HG02981 (cell line): Measurements from ENCODE around the gene RAN.
A peak's percentile ranks its signal among the peaks of the same experiment; 100 is the strongest.
"Not testable (repeated sequence)": the region's sequence is repeated elsewhere in the genome, so short reads cannot be mapped to it uniquely, and the experiment has no call there.

Experiments
- ATAC-seq: cut with Tn5 transposase; IDR thresholded peaks from one replicate; pipeline ENCODE4 v1.9.1; 2021; ENCODE audit warnings: mild to moderate bottlenecking, moderate library complexity; ENCODE audit not compliant: unreplicated experiment

Gene RAN

DNA sequence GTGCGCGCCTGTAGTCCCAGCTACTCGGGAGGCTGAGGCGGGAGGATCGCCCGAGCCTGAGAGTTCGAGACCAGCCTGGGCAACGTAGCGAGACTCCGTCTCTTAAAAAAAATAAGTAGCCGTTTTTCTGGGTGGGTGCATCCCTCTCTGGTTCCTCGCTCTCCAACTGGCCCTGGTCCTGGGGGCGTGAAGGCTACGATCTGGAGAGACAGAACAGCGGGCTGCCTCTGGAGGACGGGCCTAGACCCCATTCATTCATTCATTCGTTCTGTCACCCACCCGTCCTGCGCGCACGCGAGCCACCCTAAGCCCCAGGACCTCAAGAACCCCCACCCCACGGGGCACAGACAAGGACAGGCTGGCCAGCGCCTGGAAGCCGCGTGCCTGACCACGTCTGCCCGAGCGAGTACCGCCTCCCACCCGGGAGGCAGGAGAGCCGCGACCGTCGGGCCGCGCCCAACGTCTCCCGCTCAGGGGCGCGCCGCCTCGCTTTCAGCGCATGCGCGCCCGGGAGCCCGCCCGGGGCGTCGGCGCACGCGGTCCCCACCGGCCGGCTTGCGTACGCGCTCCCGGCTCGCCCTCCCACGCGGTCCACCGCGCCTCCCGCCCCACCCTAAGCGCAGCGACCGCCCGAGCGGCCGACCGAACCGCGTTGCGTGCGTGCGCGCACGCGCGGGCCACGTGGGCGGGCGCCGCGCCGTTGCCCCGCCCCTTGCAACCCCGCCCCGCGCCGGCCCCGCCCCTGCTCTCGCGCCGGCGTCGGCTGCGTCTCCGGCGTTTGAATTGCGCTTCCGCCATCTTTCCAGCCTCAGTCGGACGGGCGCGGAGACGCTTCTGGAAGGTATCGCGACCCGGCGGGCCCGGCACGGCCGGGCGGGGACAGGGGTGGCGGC is at the start of gene RAN:
Gene RAN, plus strand, starts transcription at position 781 of the 893 bp plus-strand sequence. CDS start 528 bp downstream, outside the sequence.
- peak; percentile 71 for ATAC-seq

DNA sequence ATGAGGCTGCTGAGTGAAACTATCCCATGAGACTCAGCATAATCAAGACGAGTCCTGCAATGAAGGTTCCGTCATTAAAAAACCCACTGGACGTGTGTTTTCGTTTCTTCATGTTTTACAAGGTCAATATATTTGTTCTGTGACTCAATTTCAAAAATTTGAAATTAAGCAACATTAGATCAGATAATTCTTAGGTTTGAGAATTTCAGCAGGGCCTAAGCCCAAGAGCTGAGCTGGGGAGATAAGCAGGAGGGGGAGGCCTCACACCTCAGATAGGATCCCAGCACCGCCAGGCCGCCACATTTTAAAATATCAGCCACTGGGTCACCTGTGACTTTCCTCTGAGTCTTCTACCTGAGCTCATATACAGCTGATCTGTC is 46.1 kb upstream of the RAN start:
- no peak for ATAC-seq

DNA sequence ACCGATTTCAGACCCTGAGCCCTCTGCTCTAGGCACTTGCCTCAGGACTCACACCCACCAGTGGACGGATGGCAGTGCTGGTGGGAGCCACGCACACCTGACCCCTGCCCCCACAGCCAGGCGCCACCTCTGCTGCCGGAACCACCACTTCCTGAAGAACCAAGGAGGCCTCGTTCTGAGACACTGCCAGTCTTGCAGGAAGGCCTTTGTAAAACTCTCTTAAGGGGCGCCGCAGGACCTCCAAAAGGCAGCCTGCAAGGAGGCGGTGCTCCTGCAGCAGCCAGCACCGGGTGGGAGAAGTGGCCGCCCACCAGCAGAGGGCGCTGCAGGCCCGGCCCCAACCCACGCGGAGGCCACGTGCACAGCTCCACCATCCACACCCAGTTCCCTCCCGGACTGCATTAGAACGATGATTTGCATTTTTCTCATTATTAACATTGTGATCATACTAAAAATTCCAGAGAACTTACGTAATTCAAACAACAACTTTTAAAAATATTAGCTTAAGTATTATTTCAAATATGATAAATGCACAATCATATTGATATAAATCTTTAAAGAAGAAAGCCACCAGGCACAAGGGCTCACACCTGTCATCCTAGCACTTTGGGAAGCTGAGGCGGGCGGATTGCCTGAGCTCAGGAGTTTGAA is 45.6 kb upstream of the RAN start:
- ATAC-seq, result peak; percentile 56

DNA sequence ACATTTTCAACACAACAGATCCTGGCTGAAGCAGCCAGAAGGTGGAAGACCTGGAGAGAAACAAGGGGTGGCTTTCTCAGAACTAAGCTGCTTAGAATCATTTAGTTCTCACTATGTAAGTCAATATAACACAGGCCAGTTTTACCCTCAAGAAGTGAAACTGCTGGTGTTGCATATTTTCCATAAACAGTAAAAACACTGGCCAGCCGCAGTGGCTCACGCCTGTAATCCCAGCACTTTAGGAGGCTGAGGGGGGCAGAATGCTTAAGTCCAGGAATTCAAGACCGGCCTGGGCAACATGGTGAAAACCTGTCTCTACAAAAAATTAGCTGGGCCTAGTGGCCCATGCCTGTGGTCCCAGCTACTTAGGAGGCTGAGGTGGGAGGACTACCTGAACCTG is 44.4 kb upstream of the RAN start:
- no peak for ATAC-seq

DNA sequence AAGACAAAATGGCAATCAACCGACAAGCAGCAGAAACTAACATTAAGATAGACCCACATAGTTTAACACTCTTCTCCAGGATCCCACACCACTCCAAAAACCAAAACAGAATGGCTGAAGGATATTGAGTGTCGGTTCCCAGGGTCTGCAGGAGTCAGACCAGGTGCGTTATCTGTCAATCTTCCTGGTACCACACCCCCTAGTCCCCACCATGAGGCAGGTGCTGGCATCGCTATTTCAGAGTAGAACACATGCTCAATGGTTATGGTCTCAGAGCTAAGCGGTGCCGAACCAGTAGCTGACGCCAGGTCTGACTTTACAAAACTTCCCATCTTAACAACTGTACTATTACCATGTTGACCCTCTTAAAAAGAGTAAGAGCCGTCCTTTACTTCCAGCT is 43.0 kb upstream of the RAN start:
- no peak for ATAC-seq

DNA sequence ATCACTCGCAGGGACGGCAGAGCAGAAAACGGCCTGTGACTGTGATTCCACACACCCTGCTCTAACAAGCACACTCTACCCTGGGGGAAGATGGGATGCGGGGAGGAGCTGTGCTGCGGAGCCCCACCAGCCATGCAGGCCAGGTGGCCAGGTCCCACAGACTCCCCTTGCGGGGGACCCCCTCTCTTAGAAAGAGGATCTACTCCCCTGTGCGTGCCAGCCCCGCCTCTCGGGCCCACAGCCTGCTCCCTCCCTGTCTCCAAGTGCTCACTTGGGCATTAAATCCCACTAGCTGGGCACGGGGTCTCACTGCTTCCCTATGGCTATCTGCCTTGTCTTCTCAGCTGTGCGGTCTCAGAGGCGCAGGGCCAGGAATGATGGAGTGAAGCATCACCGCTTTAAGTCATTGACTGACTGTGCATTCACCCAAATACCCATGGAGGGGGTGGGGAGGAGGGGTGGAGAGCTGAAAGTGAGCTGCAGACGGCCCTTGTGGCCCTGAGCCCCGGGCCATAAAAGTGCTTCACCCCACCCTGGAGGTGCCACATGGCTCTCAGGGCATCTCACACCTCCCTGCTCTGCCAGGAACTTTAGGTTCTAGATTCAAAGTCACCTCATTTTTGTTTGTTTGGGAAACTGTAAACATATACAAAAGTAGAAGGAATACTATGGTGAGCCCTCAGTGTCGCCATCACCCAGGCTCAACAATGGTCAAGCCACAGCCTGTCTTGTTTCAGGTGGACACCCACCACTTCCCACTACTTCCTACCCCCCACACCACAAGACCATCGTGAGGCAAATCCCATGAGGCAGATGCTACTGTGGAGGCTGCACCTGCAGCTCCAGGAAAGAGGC is 42.2 kb upstream of the RAN start:
- ATAC-seq, result no peak

DNA sequence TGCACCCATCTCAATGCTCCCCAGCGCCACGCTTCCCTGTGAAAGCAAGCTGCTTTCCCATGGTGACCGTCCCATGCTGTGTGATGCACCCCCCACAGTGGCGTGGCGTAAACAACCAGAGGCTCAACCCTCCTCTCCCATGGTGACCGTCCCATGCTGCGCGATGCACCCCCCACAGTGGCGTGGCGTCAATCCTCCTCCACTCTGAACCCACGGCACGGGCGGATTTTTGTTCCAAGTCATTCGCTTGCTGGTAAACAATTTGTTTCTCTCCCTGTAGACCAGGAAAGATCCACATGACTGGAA is 41.7 kb upstream of the RAN start:
- ATAC-seq, result no peak

DNA sequence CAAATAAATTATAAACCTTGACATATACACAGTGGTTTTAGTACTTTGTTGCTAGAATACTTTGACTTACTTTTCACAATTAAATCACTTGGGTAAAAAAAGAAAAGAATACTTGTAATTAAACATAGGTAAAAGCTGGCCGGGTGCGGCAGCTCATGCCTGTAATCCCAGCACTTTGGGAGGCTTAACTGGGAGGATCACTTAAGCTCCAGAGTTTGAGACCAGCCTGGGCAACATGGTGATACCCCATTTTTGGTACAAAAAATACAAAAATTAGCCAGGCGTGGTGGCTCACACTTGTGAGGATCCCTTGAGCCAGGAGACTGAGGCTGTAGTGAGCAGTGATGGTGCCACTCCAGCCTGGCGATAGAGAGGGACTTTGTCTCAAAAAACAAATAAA is 40.6 kb upstream of the RAN start:
- ATAC-seq, result no peak

DNA sequence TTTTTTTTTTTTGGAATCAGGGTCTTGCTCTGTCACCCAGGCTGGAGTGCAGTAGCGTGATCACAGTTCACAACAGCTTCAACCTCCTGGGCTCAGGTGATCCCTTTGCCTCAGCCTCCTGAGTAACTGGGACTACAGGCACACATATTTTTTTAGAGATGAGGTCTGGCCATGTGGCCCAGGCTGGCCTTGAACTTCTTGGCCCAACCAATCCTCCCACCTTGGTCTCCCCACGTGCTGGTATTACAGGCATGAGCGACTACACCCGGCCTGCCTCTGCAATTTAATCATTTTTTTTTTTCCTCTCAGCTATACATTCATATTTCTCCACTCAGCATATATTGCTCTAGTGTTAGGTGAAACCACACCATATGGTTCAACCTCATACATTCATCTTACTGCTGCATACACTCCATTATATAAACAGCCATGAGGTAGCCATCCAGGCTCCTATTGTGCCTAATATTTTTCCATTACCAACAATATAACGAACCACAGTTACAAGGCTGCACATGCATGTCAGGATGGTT is 39.9 kb upstream of the RAN start:
- no peak for ATAC-seq

DNA sequence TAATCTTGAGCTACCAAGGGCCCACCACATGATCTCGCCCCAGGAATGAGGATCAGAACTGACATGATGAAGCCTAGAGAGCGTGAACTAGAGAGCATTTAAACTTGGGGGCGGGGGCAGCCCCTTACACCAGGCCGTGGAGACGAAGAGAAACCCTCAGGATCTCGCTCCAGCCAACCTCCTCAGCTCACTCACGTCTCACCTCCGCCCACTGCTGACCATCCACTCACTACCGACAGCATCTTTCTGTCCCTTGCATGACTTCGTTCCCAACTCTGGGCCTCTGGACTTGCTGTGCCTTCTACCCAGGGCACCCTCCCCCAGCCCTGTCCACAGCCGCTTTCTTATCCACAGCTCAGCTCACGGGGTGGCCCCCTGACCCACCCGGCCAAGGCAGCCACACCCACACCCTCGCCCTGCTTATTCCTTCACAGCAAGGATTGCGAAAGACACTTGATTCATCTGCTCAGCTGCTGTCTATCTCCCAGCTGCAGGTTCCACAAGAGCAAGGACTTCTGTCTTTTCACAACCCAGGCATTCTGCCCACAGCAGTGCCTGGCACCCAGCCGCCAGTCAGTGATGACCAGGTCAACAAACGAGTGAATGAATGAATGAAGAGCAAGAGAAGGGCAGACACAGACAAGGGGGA is 39.2 kb upstream of the RAN start:
- no peak for ATAC-seq

DNA sequence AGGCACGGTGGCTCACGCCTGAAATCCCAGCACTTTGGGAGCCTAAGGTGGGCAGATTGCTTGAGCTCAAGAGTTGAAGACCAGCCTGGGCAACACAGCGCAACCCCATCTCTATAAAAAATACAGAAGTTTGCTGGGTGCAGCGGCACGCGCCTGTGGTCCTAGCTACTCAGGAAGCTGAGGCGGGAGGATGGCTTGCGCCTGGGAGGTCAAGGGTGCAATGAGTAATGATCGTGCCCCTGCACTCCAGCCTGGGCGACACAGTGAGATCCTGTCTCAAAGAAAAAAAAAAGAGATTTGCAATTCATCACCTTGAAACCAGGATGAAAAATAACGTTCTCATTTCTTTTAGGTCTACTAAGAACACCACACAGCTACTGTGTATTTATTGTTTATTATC is 36.9 kb upstream of the RAN start:
- no peak for ATAC-seq

DNA sequence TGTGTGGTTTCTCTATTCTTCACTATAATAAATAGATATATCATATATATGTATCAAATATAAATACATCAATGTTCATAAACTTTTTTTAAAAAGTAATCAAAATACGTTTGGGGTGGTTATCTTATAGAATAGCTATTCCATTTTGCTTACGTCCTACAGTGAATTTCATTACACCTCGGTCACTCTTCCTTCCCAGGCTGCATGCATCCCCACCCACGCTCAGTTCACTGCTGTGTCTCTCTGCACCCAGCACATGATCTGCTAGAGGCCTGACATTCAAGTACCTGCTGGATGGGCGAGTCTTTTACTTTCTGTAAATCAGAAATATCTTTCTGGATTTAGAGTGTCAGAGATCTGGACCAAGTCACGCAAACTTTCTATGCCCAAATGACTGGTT is 36.4 kb upstream of the RAN start:
- ATAC-seq, result no peak

DNA sequence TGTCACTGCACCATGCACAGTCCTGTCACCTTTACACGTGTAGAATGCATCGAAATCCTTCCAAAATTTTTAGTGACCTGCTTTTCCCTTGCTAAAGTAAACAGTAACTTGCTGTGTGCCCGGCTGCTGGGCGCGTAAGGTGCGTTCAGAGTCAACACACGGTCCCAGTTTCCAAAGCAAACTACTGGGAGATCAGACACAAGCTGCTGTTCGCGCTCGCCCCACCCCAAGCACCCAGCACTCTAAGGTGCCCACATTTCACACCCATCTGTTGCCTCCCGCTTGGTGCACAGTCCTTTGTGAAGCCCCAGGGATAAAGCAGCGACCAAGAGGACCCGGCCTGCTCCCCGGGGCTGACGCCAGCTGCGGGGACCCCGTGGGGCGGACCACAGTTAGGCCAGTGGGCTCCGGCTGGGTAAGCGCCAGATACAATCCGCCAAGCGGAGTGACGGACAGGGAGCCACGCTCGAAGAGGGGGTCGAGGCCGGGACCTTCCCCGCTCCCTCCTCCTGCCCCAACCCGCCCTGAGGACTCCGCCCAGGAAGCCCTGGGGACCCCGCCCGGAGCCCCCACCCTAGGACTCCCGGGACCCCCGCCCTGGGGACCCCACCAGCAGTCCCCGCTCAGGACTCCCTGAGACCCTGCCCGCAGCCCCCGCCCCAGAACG is 33.4 kb upstream of the RAN start:
- ATAC-seq, result peak; percentile 22

DNA sequence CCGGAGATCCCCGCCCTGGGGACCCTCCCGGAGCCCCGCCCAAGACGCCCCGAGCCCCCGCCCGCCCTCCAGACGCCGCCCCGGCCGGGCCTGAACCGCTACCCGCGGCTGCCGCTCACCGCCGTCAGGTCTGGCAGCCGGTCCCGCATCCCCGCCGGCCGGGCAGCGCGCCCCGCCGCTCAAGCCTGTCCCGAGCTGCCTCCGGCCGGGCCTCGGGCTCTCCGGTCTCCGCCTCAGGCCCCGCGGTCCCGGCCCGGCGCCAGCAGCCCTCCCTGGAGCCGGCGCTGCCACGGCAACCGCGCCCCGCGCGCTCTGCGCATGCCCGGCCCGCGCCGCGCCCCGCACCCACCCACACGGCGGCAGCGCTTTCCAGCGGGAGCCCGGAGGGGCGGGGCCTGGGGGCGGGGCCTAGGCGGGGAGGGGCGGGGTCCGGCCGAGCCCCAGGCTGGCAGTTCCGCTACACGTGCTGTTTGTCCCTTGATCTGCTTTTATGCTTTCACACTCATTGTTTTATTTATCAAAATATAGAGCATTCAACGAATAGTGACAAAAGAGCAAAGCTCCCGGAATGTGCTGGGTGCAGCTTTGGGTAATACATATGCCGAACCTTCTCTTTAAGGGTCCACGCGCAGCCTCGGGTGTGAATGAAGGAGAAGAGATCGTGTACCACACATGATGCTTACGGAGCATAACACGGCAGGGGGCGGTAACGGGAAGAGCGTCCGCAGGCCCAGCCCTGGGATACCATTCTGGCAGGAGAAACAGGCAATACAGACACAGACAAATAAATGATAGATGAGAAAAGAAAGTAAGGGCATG is 32.7 kb upstream of the RAN start, which contains the start of gene STX2:
Gene STX2, minus strand, starts transcription at position 300 of the 819 bp plus-strand sequence. Its CDS starts 151 bp downstream, at position 149.
- ATAC-seq, result peak; percentile 85

DNA sequence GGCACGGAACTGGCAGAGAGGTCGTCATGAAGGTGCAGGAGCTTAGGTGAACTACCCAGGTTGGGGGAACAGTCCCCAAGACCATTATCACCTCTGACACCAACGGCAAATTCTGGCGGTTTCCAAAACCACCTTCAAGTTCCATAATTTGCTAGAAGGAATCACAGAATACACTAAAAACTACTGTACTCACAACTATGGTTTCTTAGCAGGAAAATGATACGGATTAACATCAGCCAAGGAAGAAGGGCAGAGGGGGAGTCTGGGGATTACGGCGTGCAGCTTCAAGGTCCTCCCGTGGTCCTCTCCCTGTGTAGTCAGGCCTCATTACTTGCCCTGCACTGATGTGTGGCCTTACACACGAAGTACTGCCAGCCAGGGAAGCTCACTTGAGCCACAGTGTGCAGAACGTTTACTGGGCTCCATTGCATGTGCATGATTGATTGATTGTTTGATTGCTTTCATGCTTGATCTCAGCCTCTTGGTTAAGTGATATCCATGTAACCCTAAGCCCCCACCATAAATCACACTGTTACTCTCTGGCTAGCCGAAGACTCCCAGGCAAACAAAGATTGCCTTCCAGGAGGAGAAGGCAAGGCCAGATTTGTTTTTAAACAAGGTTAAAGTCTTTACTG is 32.0 kb upstream of the RAN start:
- ATAC-seq, result no peak

DNA sequence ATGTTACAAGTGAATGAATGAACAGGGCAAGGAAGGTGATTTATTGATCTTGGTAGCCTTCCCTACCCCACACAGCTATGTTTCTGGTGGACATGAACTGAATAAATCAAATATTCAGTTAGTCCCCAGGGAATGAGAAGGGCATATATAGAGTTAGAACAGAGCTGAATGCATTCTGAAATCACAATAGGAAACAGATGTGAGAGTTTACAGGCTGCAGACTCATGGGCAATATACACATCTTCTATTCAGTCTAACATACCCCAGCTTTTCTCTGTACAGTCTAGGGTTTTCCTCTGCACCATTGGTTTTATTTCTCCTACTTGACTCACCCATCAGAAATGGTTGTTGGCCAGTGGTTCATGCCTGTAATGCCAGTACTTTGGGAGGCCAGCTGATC is 25.5 kb upstream of the RAN start:
- no peak for ATAC-seq

DNA sequence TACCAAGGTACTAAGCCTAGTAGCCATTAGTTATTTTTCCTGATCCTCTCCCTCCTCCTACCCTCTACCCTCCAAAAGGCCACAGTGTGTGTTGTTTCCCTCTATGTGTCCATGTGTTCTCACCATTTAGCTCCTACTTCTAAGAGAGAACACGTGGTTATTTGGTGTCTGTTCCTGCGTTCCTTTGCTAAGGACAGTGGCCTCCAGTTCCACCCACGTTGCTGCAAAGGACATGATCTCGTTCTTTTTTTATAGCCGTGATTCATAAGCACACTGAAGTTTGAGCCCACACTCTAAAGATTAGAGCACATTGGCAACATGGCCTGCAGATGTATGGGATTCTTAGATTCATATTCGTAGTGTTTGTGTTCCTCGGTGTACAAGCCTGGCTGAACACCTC is 24.8 kb upstream of the RAN start:
- ATAC-seq, result no peak

DNA sequence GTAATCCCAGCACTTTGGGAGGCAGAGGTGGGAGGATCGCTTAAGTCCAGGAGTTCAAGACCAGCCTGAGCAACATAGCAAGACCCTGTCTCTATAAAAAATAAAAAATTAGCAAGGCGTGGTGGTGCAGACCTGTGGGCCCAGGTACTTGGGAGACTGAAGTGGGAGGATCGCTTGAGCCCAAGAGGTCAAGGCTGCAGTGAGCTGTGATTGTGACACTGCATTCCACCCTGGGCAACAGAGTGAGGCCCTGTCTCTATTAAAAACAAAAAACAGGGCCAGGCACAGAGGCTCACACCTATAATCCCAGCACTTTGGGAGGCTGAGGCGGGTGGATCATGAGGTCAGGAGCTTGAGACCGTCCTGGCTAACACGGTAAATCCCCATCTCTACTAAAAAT is 23.8 kb upstream of the RAN start:
- ATAC-seq, result not testable (repeated sequence)

DNA sequence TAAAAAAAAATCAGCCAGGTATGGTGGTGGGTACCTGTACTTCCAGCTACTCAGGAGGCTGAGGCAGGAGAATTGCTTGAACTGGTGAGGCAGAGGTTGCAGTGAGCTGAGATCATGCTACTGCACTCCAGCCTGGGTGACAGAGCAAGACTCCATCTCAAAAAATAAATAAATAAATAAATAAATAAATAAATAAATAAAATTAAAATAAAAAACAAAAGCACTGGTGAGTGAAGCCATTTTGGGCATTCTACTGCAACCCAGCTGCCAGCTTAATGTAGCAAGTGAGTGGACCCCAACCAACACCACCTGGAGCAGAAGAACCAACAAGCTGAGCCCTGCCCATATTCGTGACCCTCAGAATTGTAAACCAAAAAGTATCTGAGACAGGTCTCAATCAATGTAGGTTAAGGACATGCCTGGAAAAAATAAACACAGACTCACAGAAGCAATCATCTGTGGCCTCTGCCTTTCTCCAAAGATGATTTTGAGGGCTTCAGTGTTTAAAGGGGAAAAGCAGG is 23.0 kb upstream of the RAN start:
- ATAC-seq, result not testable (repeated sequence)
